Kidney (tissue), 14 donors: ENCODE results near the gene NEDD9. TPM values are rescaled to one million over a fixed set of nuclear protein-coding genes. Genes with fewer than 3 reads are reported as not detected.

Experiments
- DNase-seq, 5 donors: peaks; one replicate each; pipeline ENCODE4 v3.0.0-alpha.2; 2013 to 2020
- FAIRE-seq: peaks from 2 replicates; lab custom pipeline; 2012; peaks lifted over from hg19 to GRCh38; lab: Jason Lieb, UNC
- H3K27ac ChIP-seq, 2 donors: one replicate each; pipeline ENCODE4 v1.7.0; 2013; ENCODE audit warnings: low read depth in 2 of 2, low read length in 2 of 2, inconsistent platforms in 1 of 2
- H3K27me3 ChIP-seq: one replicate; pipeline ENCODE4 v1.7.1; 2013; ENCODE audit warnings: low read length, inconsistent platforms; ENCODE audit not compliant: control insufficient read depth, insufficient read depth
- H3K36me3 ChIP-seq, 3 donors: one replicate each; pipeline versions ENCODE4 v1.7.0 to v1.7.1; 2013; ENCODE audit warnings: low read length in 3 of 3, control low read depth in 1 of 3, inconsistent platforms in 1 of 3; ENCODE audit not compliant: insufficient read depth in 3 of 3, control insufficient read depth in 2 of 3
- H3K4me1 ChIP-seq, 3 donors: one replicate each; pipeline versions ENCODE4 v1.7.0 to v1.7.1; 2013; ENCODE audit warnings: low read length in 3 of 3, inconsistent platforms in 1 of 3, low read depth in 1 of 3; ENCODE audit not compliant: control insufficient read depth in 2 of 3, insufficient read depth in 2 of 3
- H3K4me3 ChIP-seq, 3 donors: one replicate each; pipeline versions ENCODE4 v1.7.0 to v1.8.1; 2013; ENCODE audit warnings: low read length in 3 of 3, control low read depth in 1 of 3, inconsistent platforms in 1 of 3
- H3K9ac ChIP-seq, 3 donors: one replicate each; pipeline versions ENCODE4 v1.7.0 to v1.7.1; 2013; ENCODE audit warnings: low read length in 3 of 3, control low read depth in 1 of 3, inconsistent platforms in 1 of 3
- H3K9me3 ChIP-seq, 3 donors: one replicate each; pipeline versions ENCODE4 v1.7.0 to v1.7.1; 2013; ENCODE audit warnings: low read length in 3 of 3, control low read depth in 1 of 3, inconsistent platforms in 1 of 3; ENCODE audit not compliant: control insufficient read depth in 2 of 3, insufficient read depth in 1 of 3
- CTCF ChIP-seq: IDR thresholded peaks from 3 replicates; pipeline ENCODE4 v1.5.1; 2012; ENCODE audit warnings: mild to moderate bottlenecking, moderate library complexity, borderline replicate concordance; ENCODE audit not compliant: insufficient read depth; ENCODE audit errors: extremely low read depth
- intact Hi-C: fragments of 100-400 bp; cut with DNase I; formaldehyde crosslinking; loops from one replicate; pipeline ENCODE4 v1.11.1; 2022
- polyA plus RNA-seq: library from polyadenylated mRNA; stranded (reverse); fragments of 350-450 nt; fragmentation: Illumina TruSeq; extraction: RNeasy Lipid Tissue Mini Kit (QIAGEN cat#74804); gene quantifications from one replicate; pipeline ENCODE4 v1.2.3, GENCODE V29; 2014; ENCODE audit warnings: low read depth, low replicate concordance; ENCODE audit not compliant: insufficient read depth
- total RNA-seq: library from RNA; stranded (reverse); fragmentation: NEBNext Ultra II Directional; extraction: Animal tissue kit (Norgen Biotek cat#: 25700); gene quantifications from one replicate; pipeline ENCODE4 v1.2.1, GENCODE V29; 2021
- donor health status: control.
- donor health status: control.
- donor health status: control.
- donor health status: control.
- donor health status: control.
- donor health status: DM: yes; HTN: yes; CAD: no.
- donor health status: Normal renal cell carcinoma (clear cell type).

The NEDD9 gene
- total and polyA plus RNA-seq, 2 donors from 2014 or later = 19.2 to 101 TPM

GRCh38 chr6:11140056-11140455, 92.4 kb downstream of the NEDD9 start:
- Histone ChIP-seq H3K27ac (no peak overlapping the region), H3K4me3 (no peak overlapping the region), H3K36me3 (peaks cover 0 to 5% (median 4%) of the 10 kb centered on the region in 3 donors), H3K27me3 (no peaks in the 10 kb centered on the region), H3K9ac (no peak overlapping the region), H3K9me3 (no peaks in the 10 kb centered on the region), H3K4me1 (no peaks in the 10 kb centered on the region)
- DNase-seq (no peak), FAIRE-seq (no peak)
- no peak for TF ChIP-seq CTCF
- intact Hi-C loops = no loop called here

- intact Hi-C loops = no loop called here
- TF ChIP-seq CTCF = no peak
- H3K4me3 ChIP-seq = no peak overlapping the region
- no peak overlapping the region for H3K9ac ChIP-seq
- H3K4me1 ChIP-seq = no peaks in the 10 kb centered on the region
- H3K27ac ChIP-seq = no peak overlapping the region
- no peaks in the 10 kb centered on the region for H3K9me3 ChIP-seq
- no peak for DNase-seq
- H3K36me3 ChIP-seq = peaks cover 0 to 8% (median 5%) of the 10 kb centered on the region in 3 donors
- FAIRE-seq = no peak
- no peaks in the 10 kb centered on the region for H3K27me3 ChIP-seq
These were observed 93.2 kb downstream of the NEDD9 start for GRCh38 chr6:11139051-11139960.

DNA sequence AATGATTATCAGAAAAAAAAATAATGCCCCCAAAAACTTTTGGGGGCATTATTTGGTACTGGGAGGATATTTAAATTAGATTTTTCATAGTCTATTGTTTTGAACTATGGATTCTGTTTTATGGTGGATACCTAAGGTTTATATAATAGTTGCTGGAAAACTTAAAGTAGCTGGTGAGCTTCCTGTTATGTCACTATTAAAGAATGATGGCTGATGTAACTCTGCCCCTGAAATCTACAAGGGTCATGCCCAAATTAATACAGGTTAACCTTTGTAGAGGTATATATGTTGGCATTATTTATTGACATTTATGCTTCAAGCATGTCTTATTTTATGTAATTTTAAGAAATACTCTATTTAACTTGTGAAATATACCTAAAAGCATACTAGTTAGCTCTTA, 95.7 kb downstream of the NEDD9 start:
- Histone ChIP-seq H3K36me3 (peaks cover 0 to 8% (median 5%) of the 10 kb centered on the region in 3 donors), H3K4me3 (no peak overlapping the region), H3K4me1 (no peaks in the 10 kb centered on the region), H3K27ac (no peak overlapping the region), H3K27me3 (no peaks in the 10 kb centered on the region), H3K9ac (no peak overlapping the region), H3K9me3 (no peaks in the 10 kb centered on the region)
- intact Hi-C loops = no loop called here
- DNase-seq = no peak
- TF ChIP-seq CTCF = no peak
- FAIRE-seq = no peak

Other genes with a start within 250 kb of the NEDD9 start
- 0.79 TPM for gene ELOVL2, start 188.4 kb downstream of the NEDD9 start, total RNA-seq
- gene ELOVL2, start 188.4 kb downstream of the NEDD9 start, polyA plus RNA-seq = not detected
- 6.6 TPM for gene SMIM13, start 138.8 kb downstream of the NEDD9 start, total RNA-seq
- 4.0 TPM for gene SMIM13, start 138.8 kb downstream of the NEDD9 start, polyA plus RNA-seq
- gene ERVFRD-1, start 120.9 kb downstream of the NEDD9 start, total RNA-seq = 0.57 TPM
- gene ERVFRD-1, start 120.9 kb downstream of the NEDD9 start, polyA plus RNA-seq = 0.24 TPM